Sciatic nerve (tissue), 2 donors: ENCODE data around the gene EFCAB12. TPM values are rescaled to one million over a fixed set of nuclear protein-coding genes. Genes with fewer than 3 reads are reported as not detected.

Experiments used
- ATAC-seq: fragments of 200-7000 bp; cut with Tn5 transposase; one replicate; pipeline ENCODE4 v1.9.1; 2020; ENCODE audit warnings: mild to moderate bottlenecking, moderate library complexity
- DNase-seq: peaks from one replicate; pipeline ENCODE4 v3.0.0-alpha.2; 2020; ENCODE audit warnings: low spot score
- intact Hi-C: fragments of 100-400 bp; cut with DNase I; formaldehyde crosslinking; loops from one replicate; pipeline ENCODE4 v1.14.2; 2022
- total RNA-seq: library from RNA; stranded (reverse); fragmentation: NEBNext Ultra II Directional; extraction: Animal tissue kit (Norgen Biotek cat#: 25700); gene quantifications from one replicate; pipeline ENCODE4 v1.2.1, GENCODE V29; 2021
- donor health status: DM: no; HTN: no; CAD: no.
- donor health status: DM: no; HTN: no; CAD: no.

Gene EFCAB12
- 0.40 TPM for total RNA-seq

DNA sequence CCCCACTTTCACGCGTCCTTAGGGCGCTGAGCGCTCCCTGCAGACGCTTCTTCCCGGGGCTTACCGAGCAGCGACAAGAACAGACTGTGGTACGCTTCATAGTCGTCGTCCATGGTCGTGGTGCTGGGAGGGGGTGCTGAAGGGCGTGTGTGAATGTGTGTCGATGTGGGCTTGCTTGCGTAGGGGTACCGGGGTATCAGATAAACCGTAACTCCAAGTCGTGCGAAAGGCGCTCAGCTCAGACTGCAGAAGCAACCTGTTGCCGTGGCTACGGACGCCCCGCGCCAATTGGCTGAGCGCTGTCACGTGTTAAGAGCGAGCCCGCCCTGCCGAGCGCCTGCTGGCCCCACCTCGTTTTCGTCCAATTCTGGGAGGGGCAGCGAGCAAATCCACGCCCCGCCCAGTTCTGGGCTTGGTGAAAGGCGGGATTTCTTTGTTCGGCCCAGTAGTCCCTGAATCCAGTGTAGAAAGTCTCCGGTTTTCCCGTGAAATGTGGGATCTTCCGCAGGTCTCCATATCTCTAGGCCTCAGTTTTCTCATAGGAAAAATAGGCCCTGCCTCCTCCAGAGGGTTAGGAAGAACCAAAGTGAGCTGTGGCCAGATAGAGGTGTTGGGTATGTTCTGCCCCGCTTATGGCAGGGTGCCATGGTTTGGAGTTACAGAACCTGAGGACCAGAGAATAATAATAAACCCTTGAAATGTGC, at the start of gene EFCAB12:
EFCAB12 (minus strand) TSS at position 261 of the 704 bp plus-strand sequence; CDS start at position 113, 148 bp downstream.
- ATAC-seq (peak; percentile 99), DNase-seq (peak; percentile 99)
- intact Hi-C loops: no loop called here

DNA sequence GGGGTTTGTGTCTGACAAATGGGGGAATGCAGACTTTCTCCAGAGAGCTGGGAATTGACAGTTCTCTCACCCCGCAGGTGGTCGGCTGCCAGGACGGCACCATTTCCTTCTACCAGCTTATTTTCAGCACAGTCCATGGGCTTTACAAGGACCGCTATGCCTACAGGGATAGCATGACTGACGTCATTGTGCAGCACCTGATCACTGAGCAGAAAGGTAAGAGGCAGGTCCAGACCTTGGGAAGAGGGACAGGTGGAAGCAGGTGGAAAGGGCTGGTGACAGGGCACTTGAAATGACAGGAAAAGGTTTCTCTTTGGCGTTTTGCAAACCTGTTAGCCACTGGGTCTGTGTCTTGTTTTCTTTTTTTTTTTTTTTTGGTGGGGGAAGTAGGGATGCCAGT, 48.1 kb upstream of the EFCAB12 start:
- ATAC-seq (no peak), DNase-seq (no peak)
- intact Hi-C loops: loop anchor here (10.0 kb wide), 1 partner anchor 492 kb away; no protein-coding TSS in a partner anchor

- intact Hi-C loops: loop anchor here (10.0 kb wide), 1 partner anchor 491 kb away; no protein-coding TSS in a partner anchor
- ATAC-seq: no peak
- no peak for DNase-seq
Measured at GRCh38 chr3:129475863-129476262, 47.4 kb upstream of the EFCAB12 start.

DNA sequence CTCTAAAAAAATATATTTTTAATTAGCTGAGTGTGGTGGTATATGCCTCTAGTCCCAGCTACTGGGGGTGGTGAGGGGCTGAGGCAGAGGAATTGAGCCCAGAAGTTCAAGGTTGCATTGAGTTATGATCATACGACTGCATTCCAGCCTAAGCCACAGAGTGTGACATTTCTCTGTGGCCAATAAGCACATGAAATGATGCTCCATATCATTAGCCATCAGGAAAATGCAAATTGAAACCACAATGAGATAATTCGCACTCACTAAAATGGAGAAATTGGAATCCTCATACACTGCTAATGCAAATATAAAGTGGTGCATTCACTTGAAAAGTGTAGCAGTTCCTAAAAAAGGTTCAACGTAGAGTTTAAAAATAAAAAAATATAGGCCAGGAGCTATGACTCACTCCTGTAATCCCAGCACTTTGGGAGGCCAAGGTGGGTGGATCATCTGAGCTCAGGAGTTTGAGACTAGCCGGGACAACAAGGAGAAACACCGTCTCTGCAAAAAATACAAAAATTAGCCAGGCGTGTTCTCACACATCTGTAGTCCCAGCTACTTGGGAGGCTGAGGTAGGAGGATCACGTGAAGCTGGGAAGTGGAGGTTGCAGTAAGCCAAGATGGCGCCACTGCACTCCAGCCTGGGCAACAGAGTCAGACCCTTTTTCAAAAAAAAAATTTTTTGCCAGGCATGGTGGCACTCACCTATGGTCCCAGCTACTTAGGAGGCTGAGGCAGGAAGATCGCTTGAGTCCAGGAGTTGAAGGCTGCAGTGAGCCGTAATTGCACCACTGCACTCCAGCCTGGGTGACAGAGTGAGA, 46.8 kb upstream of the EFCAB12 start:
- ATAC-seq: no peak
- intact Hi-C loops: loop anchor here (10.0 kb wide), 1 partner anchor 490 kb away; no protein-coding TSS in a partner anchor
- no peak for DNase-seq

DNA sequence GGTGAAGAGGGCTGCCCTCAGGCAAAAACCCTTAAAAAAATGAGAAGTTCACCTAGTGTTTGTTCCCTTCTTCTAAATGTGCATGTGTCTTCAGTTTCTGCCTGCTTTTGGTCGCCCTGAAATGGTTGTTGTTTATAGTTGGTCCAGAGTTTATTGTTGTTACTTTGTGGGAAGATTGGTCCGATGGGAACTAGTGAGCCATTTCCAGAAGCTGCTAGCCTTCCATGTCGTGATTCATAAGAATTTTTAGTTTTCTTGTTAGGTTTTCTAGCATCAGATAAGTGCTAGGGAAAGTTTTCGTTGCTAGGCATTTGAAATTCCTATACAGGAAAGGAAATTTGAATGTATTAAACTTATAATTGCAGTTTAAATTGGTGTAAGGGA, 45.3 kb upstream of the EFCAB12 start:
- DNase-seq (no peak), ATAC-seq (no peak)
- intact Hi-C loops: loop anchor here (10.0 kb wide), 1 partner anchor 489 kb away; no protein-coding TSS in a partner anchor

DNA sequence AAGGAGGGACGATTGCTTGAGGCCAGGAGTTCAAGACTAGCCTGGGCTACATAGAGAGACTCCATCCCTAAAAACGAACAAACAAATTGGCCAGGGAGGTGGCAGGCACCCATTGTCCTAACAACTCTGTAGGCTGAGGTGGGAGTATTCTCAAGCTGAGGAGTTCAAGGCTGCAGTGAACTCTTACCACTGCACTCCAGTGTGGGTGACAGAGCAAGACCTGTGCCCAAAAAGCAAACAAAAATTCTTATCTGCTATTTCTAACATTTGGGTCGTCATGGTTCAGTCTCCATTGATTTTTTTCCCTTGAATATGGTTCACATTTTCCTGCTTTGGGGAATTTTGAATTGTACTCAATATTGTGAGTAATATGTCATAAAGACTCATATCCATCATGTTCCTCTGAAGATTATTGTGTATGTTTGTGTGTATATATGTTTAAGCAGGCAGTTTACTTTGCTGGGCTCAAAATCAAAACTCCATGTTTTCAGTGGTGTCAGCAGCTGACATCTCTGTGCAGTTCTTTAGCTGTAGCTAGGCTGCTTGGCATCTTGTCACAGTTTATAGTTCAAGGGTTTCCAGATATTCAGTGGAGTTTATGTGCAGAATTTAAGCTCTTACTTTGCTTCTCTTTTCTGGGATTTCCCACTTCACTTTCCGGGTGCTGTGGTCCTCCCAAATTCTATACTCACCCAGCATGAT, 44.8 kb upstream of the EFCAB12 start:
- no peak for DNase-seq
- no peak for ATAC-seq
- intact Hi-C loops: loop anchor here (10.0 kb wide), 1 partner anchor 488 kb away; no protein-coding TSS in a partner anchor

DNA sequence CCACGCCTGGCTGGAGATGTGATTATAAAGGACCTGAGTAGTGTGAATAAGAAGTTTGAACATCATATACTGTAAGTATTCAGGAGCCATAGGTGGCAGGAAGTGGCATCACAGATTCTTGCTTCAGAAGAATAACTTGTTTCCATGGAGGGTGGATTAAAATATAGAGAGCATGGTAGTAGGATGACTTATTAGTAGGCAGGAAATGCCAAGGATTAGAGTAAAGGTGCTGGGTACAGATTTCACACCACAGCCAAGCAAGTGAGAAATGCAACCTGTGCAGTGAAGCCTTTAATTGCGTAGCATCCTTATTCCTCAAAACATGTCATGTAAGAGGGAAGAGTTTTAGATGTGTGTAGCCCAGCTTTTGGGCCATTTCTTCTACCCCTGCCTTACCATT, 42.4 kb upstream of the EFCAB12 start:
- DNase-seq (no peak), ATAC-seq (no peak)
- intact Hi-C loops: loop anchor here (10.0 kb wide), 1 partner anchor 486 kb away; no protein-coding TSS in a partner anchor

DNA sequence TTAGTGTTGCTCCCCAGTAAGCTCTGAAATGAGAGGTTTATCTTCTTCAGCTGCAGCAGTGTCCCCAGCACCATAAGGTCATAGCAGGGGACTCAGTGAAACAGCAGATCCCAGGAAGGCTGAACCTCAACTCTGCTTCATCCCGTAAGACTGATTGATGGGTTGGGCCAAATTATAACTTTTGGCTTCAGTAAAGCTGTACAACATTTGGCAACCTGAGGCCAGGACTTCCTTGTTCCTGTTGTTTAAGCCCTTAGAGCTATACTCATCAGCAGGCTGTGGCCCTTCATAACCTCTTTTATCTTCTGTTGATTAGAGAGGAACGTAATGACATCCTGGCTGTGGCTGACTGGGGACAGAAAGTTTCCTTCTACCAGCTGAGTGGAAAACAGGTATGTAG, 40.6 kb upstream of the EFCAB12 start:
- ATAC-seq: no peak
- DNase-seq: no peak
- intact Hi-C loops: no loop called here

DNA sequence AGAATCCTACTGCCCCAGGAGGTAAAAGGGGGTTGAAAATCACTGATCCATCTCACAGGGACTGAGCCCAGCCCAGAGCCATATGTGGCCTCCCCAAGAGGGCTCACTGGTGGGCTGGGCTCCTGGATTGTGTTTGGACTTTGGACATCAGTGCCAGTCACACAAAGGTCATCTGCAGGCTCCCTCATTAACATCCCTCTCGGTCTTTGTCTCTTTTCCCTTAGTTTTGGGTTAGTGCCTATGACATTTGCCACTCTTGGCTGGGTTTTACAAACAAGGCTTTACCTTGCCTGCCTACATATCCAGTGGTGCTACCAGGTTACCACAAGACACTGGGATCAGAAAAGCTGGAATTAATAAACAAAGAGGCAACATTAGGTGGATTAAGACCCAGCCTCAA, 39.5 kb upstream of the EFCAB12 start:
- intact Hi-C loops: no loop called here
- DNase-seq: no peak
- no peak for ATAC-seq

DNA sequence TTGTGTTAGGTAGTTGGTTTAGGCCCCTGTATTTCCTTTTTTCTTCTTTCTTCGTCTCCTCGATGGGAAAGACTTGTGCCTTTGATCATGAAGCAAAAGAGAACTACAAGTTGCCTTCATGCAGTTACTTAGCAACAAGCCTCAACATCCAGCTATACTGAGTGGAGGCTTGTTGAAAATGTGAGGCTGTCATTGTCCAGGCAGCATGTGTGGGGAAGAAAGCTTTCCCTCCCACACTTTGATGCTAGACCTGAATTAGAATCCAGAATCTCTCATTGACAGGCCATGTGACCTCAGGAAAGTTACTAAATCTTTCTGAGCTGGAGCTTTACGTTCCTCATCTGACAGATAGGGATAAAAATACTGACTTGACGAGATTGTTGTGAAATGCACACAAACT, 35.3 kb upstream of the EFCAB12 start:
- intact Hi-C loops: no loop called here
- ATAC-seq: no peak
- DNase-seq: no peak

DNA sequence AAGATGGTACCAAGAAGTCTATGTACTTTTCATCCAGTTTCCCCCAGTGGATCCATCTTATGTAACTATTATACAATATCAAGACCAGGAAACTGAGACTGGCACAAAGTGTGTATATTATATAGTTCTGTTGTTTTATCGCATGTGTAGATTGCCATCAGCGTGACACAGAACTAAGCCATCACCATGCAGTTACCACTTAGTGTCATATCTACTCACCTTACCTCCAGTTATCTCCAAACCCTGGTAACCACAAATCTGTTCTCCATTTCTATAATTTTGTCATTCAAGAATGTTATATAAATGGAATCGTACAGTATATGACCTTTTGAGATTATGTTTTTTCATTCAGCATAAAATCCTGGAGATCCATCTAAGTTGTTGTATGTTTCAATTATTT, 34.7 kb upstream of the EFCAB12 start:
- DNase-seq: no peak
- intact Hi-C loops: no loop called here
- no peak for ATAC-seq

DNA sequence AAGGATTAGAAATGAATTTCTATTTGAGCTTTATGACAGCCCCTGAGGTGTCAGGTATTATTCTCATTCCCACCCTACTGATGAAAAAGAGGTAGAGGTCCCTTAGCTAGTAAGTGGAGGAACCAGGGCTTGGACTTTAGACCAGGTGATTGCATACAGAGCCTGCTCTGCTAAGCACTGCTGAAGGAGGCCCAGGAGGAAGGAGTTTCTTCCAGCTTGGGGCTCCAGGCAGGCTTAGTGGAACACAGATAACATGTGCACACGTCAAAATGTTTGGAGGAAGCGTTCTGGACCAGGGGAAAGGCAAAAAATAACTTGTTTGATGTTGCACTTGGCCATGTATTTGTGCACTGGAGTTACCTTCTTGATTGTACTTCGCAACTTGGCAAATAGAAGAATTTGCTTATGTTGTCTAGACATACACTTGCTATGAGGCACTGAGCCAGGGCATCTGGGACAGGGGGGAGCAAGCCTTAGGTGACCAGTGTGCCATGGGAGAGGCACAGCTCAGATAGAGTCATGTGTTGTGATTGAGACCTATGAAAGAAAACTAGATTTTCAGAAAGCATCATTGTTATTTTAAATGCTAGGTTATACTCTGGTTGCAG, 34.0 kb upstream of the EFCAB12 start:
- intact Hi-C loops: no loop called here
- ATAC-seq (no peak), DNase-seq (no peak)

DNA sequence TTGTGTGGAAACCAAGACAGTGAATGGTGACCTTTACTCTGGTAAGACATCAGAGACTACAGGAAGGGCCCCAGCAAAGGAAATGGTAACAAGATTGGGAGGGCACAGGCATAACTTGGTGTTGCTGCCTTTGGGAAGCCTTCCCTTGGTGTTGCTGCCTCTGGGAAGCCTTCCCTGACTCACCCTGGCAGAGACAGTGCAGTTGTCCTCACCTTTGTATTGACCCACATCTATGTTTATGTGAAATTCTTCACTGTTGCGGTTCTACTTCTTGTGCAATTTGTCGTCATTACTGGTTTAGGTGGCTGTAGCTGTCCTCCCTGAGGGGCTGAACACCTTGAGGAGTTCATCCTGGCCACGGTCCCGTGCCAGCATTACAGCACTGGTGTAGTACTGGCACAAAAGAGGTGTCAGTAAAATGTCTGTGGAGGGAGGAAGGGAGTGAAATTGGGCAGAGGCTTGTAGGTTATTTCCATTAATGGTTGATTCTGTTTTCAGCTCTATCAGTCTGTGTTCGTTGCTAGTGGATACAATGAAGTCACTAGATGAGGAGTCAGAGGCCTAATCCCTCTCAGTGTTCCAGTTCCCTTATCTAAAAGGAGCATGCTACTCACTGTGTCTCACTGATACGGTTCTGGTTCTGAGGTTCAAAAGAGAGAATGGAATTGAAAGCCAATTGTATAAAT, 33.2 kb upstream of the EFCAB12 start:
- ATAC-seq (no peak), DNase-seq (no peak)
- intact Hi-C loops: no loop called here

DNA sequence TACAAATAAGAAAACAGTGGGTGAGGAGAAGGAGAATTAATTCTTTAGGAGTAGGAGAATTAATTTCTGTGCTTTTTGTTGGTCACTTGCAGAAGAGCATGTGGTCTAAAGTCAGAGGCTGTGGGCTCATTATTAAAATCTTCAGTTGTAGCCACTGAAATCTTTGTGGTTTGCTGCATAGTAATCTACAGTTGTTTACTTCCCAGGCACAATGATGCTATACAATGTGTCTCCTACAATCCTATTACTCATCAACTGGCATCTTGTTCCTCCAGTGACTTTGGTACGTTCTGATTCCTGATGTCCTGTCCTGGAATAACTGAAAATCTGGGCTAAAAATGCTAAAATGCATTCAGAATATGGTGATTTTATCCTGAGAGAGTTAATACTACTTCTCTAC, 32.6 kb upstream of the EFCAB12 start:
- intact Hi-C loops: no loop called here
- DNase-seq (no peak), ATAC-seq (no peak)

DNA sequence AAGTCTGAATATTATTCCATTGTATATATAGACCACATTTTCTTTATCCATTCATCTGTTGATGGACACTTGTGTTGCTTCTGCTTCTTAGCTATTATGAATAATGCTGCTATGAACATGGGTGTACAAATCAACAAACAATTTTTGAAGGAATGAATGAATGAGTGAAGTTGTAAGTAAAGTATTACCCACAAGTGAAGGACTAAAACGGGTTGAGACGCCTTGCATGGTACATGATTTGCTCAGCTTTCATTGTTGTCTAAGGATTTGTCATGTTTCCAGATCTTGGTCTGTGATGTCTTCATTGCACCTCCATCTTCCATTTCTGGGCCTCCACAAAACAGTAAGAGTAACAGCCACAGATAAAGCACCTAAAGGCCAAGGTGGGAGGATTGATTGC, 32.1 kb upstream of the EFCAB12 start:
- intact Hi-C loops: no loop called here
- ATAC-seq: no peak
- DNase-seq: no peak

- intact Hi-C loops: no loop called here
- DNase-seq: no peak
- no peak for ATAC-seq
Measured at GRCh38 chr3:129460155-129460554, 31.7 kb upstream of the EFCAB12 start.

- intact Hi-C loops: no loop called here
- ATAC-seq (no peak), DNase-seq (no peak)
Measured at GRCh38 chr3:129453732-129454131, 25.3 kb upstream of the EFCAB12 start.

- DNase-seq (no peak), ATAC-seq (no peak)
- intact Hi-C loops: no loop called here
Measured at GRCh38 chr3:129449279-129450115, 21.1 kb upstream of the EFCAB12 start.
